KMS-11 (cell line): ENCODE results near the gene AANAT.

Experiments used
- H2AFZ ChIP-seq: fragments of 200-600 bp; sonication (generic); 2 replicates; pipeline ENCODE4 v1.6.1; 2016; ENCODE audit warnings: antibody characterized with exemption, mixed run types, low read depth
- H3K27ac ChIP-seq: fragments of 200-600 bp; sonication (generic); 2 replicates; pipeline ENCODE4 v1.6.1; 2016; ENCODE audit warnings: mild to moderate bottlenecking, mixed run types
- H3K27me3 ChIP-seq: fragments of 200-600 bp; sonication (generic); 2 replicates; pipeline ENCODE4 v1.6.1; 2017; ENCODE audit warnings: mild to moderate bottlenecking, low read depth, mixed run types, moderate library complexity; ENCODE audit not compliant: insufficient read depth
- H3K36me3 ChIP-seq: fragments of 200-600 bp; sonication (generic); 2 replicates; pipeline ENCODE4 v1.6.1; 2017; ENCODE audit warnings: mild to moderate bottlenecking, mixed run types; ENCODE audit not compliant: insufficient read depth
- H3K4me1 ChIP-seq: fragments of 200-600 bp; sonication (generic); 2 replicates; pipeline ENCODE4 v1.6.1; 2016; ENCODE audit warnings: mild to moderate bottlenecking, low read depth, mixed run types; ENCODE audit not compliant: poor library complexity, severe bottlenecking
- H3K4me2 ChIP-seq: fragments of 200-600 bp; sonication (generic); 2 replicates; pipeline ENCODE4 v1.7.0; 2016; ENCODE audit warnings: mild to moderate bottlenecking, mixed run types
- H3K4me3 ChIP-seq: fragments of 200-600 bp; sonication (generic); IDR thresholded peaks from 2 replicates; pipeline ENCODE4 v1.6.1; 2017; ENCODE audit warnings: low read depth, low read length, mixed read lengths; ENCODE audit not compliant: insufficient read depth
- H3K79me2 ChIP-seq: fragments of 200-600 bp; sonication (generic); 2 replicates; pipeline ENCODE4 v1.6.1; 2016; ENCODE audit warnings: low read depth, mixed run types; ENCODE audit not compliant: insufficient read depth
- H3K9ac ChIP-seq: fragments of 200-600 bp; sonication (generic); 2 replicates; pipeline ENCODE4 v1.6.1; 2016; ENCODE audit warnings: mild to moderate bottlenecking, mixed run types
- H4K20me1 ChIP-seq: fragments of 200-600 bp; sonication (generic); 2 replicates; pipeline ENCODE4 v1.6.1; 2016; ENCODE audit warnings: mild to moderate bottlenecking, mixed run types; ENCODE audit not compliant: insufficient read depth
- TF ChIP-seq, protein P1 (sequence below): fragments of 200-600 bp; sonication (generic); conservative IDR thresholded peaks from 2 replicates; pipeline ENCODE4 v1.6.1; 2017; ENCODE audit warnings: low read depth, mild to moderate bottlenecking, antibody characterized with exemption, low read length, moderate library complexity, mixed read lengths

Gene AANAT

GRCh38 chr17:76467366-76467765 lies at the start of gene AANAT:
TSS of gene AANAT (plus strand) at chr17:76467603. CDS start at chr17:76468747, 1,144 bp downstream.
- no peak within 1 kb of the TSS for H3K27ac ChIP-seq
- no peaks in the 10 kb centered on the region for H3K36me3 ChIP-seq
- H2AFZ ChIP-seq = peak within 1 kb of the TSS; percentile 75; the same call in 1 of the 2 replicates
- TF ChIP-seq, protein P1, sequence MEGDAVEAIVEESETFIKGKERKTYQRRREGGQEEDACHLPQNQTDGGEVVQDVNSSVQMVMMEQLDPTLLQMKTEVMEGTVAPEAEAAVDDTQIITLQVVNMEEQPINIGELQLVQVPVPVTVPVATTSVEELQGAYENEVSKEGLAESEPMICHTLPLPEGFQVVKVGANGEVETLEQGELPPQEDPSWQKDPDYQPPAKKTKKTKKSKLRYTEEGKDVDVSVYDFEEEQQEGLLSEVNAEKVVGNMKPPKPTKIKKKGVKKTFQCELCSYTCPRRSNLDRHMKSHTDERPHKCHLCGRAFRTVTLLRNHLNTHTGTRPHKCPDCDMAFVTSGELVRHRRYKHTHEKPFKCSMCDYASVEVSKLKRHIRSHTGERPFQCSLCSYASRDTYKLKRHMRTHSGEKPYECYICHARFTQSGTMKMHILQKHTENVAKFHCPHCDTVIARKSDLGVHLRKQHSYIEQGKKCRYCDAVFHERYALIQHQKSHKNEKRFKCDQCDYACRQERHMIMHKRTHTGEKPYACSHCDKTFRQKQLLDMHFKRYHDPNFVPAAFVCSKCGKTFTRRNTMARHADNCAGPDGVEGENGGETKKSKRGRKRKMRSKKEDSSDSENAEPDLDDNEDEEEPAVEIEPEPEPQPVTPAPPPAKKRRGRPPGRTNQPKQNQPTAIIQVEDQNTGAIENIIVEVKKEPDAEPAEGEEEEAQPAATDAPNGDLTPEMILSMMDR = no peak
- no peak within 1 kb of the TSS; the same call in 1 of the 2 replicates for H3K4me2 ChIP-seq
- H4K20me1 ChIP-seq = no peaks in the 10 kb centered on the region
- no peak within 1 kb of the TSS for H3K9ac ChIP-seq
- H3K4me1 ChIP-seq = peaks cover 15% of the 10 kb centered on the region
- no peak within 1 kb of the TSS for H3K4me3 ChIP-seq
- no peaks in the 10 kb centered on the region for H3K79me2 ChIP-seq
- no peaks in the 10 kb centered on the region for H3K27me3 ChIP-seq

DNA sequence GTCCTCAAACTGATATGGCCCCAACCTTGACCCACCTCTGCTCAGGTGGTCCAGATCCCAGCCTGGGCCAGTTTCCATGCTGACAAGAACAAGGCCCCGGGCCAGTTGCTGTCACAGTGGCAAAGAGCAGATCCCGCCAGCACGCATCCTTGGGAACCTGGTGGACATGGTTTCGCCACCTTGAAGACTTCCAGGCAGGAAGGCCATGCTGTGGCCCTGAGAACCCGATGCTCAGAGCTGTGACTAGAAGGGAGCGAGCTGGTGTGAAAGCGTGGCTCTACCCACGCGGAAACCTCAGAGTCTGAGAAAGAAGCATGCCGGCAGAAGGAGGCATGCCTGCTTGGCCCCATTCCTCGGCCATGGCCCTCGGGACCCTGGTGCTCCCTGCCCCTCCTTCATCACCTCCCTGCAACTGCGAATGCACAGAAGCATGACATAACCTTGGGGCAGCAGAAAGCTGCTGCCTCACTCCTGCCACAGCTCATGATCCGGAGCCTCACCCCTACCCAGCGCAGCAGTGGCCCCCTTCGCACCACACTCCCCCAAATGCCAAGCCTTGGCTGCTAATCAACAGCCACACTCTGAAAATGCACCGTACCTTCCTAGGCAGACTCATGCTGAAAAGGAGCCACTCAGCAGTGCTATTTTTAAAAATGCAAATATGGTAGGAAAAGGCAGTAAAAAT lies 47.7 kb upstream of the AANAT start:
- H3K4me1 ChIP-seq = peaks cover 27% of the 10 kb centered on the region
- no peak overlapping the region for H3K9ac ChIP-seq
- peak overlapping the region; percentile 53 for H3K4me2 ChIP-seq
- H4K20me1 ChIP-seq = no peaks in the 10 kb centered on the region
- H3K27me3 ChIP-seq = no peaks in the 10 kb centered on the region
- no peak overlapping the region for H3K4me3 ChIP-seq
- no peak overlapping the region for H2AFZ ChIP-seq
- H3K36me3 ChIP-seq = no peaks in the 10 kb centered on the region
- TF ChIP-seq, protein P1 = no peak
- peak overlapping the region; percentile 23 for H3K27ac ChIP-seq
- H3K79me2 ChIP-seq = peaks cover 30% of the 10 kb centered on the region; the same call in 1 of the 2 replicates

DNA sequence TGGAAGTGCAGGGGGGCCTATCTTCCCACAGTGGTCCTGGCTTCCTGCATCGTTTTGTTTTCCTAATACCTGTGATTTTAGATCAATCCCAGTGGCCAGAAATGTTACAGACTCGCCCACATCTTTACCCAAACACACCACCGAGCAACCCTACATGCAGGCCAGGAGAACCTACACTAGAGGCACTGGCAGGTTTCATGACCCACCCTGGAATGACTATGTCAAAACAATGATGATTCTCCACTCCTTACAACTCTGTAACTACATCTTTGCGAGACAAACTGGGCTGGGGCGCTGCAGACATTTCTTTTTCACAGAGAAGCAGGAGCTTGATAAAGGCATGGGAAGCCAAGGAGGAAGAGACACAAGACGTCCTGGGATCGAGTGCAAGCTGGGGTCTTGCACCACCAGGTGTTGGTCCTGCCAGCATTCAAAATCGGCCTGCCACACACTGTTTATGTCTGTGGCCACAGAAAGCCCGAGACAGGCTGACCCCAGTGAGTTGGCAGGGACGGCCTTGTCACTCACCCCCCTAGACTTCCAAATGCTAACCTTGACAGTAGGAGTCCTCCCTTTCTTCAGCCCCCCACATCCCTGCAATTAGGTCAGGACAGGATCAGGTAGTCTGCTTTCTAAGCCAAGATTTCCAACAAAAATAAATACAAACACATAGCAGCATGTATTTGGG lies 46.9 kb upstream of the AANAT start:
- TF ChIP-seq, protein P1 = no peak
- Histone ChIP-seq H3K4me1 (peaks cover 27% of the 10 kb centered on the region), H3K4me3 (no peak overlapping the region), H3K27me3 (no peaks in the 10 kb centered on the region), H2AFZ (no peak overlapping the region), H3K79me2 (peaks cover 31% of the 10 kb centered on the region; the same call in 1 of the 2 replicates), H3K27ac (peak overlapping the region; percentile 23), H3K9ac (no peak overlapping the region), H3K4me2 (peak overlapping the region; percentile 53), H3K36me3 (no peaks in the 10 kb centered on the region), H4K20me1 (no peaks in the 10 kb centered on the region)

DNA sequence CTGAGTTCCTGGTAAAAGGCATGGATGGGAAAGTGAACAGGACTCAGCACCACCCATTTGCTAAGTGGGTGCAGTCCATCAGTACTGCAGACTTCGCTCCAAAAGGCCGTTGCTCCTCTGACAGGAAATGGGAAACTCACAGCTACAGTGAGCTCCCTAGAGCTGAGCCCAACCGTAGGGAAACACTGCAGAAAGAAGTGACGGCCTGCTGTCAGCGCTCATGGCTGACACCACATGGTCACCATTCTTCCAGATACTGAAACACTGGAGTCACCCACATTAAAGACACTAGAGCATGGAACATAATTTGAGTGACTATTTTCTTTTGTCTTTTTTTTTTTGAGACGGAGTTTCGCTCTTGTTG lies 46.4 kb upstream of the AANAT start:
- Histone ChIP-seq H3K9ac (no peak overlapping the region), H3K27me3 (no peaks in the 10 kb centered on the region), H3K4me1 (peaks cover 27% of the 10 kb centered on the region), H3K27ac (peak overlapping the region; percentile 23; the same call in 1 of the 2 replicates), H3K4me2 (peak overlapping the region; percentile 53; the same call in 1 of the 2 replicates), H3K36me3 (no peaks in the 10 kb centered on the region), H2AFZ (no peak overlapping the region), H3K4me3 (no peak overlapping the region), H3K79me2 (peaks cover 35% of the 10 kb centered on the region; the same call in 1 of the 2 replicates), H4K20me1 (no peaks in the 10 kb centered on the region)
- TF ChIP-seq, protein P1 = no peak
